Epithelial cell of proximal tubule (primary cell): ENCODE measurements around the gene RSF1. TPM values are rescaled to one million over a fixed set of nuclear protein-coding genes. Genes with fewer than 3 reads are reported as not detected.
A peak's percentile ranks its signal among the peaks of the same experiment; 100 is the strongest.

Experiments
- DNase-seq: peaks from one replicate; pipeline ENCODE4 v3.0.0-alpha.2; 2011; ENCODE audit warnings: low read depth
- H3K4me3 ChIP-seq: 2 replicates; pipeline ENCODE4 v1.5.1; 2011; ENCODE audit warnings: low read depth, mild to moderate bottlenecking, low read length
- CTCF ChIP-seq: conservative IDR thresholded peaks from 2 replicates; pipeline ENCODE4 v1.5.1; 2012; ENCODE audit warnings: low read depth, mild to moderate bottlenecking, low read length
- total RNA-seq: library from RNA; depleted of rRNA; stranded (reverse); fragments of >200 nt; gene quantifications from 2 replicates; pipeline ENCODE4 v1.2.3, GENCODE V29; 2015

The RSF1 gene
- total RNA-seq, 1 donor from 2014 or later: 46.7 TPM

- H3K4me3 ChIP-seq: no peak overlapping the region
- TF ChIP-seq CTCF: no peak
- DNase-seq: no peak
These were observed 97.5 kb downstream of the RSF1 start for GRCh38 chr11:77723024-77723423.

GRCh38 chr11:77710358-77710757 lies 110.2 kb downstream of the RSF1 start:
- TF ChIP-seq CTCF: no peak
- H3K4me3 ChIP-seq: no peak overlapping the region
- no peak for DNase-seq

- no peak overlapping the region for H3K4me3 ChIP-seq
- TF ChIP-seq CTCF: no peak
- DNase-seq: no peak
These were observed 114.5 kb downstream of the RSF1 start for GRCh38 chr11:77705876-77706579.

DNA sequence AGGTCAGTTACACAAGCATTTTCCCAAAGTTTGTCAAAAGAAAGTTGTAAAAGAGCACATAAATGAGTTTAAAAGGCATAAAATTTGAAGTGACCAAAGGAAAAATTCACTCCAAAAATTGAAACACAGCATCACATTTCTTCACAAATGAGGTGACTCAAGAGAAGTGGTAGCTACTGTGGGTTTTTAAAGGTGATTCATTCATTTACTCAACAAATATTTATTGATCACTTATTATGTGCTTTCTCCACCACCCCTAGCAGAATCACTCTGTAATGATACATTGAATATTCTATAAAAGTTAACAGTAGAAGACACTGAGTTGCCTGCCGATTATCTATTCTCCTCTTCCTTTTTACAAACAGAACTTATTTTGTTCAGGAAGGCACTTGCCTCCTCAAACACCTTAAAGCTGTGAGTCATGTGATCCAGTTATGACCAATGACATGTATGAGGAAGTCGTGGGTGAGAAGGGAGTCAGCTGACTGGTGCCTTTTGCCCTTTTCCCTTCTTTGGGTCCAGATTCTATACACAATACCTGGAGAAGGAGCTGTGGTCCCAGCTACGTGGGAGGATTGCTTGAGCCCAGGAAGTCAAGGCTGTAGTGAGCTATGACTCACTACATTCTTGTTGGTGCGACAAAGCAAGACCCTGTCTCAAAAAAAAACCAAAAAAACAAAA lies 115.2 kb downstream of the RSF1 start:
- no peak overlapping the region for H3K4me3 ChIP-seq
- DNase-seq: peak; percentile 86
- TF ChIP-seq CTCF: no peak

DNA sequence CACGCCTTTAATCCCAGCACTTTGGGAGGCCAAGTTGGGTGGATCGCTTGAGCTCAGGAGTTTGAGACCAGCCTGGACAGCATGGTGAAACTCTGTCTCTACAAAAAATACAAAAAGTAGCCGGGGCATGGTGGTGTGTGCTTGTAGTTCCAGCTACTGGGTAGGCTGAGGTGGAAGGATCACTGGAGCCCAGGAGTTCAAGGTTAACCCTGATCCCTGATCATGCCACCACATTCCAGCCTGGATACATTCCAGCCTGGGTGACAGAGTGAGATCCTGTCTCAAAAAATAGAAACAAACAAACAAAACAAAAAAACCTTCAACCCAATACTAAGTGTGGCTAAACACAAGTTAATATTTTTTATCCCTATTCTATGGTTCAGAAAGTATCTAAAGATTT lies 116.5 kb downstream of the RSF1 start:
- H3K4me3 ChIP-seq: no peak overlapping the region
- DNase-seq: no peak

DNA sequence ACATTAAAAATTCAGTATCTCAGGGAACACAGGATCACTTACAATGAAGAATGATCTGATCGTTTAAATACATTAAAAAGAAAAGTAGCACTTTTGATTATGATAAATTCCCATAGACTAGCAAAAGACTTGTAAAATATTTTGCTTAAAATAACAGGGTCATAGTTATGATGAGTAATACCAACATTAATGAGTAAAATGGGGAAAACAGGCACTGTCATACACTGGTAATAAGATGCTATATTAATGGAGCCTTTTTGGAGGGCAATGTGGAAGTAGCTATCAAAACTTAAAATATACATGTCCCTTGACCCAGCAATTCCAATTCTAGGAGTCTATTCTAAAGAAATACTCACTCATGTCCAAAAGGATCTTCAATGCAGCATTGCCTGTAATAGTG lies 121.1 kb downstream of the RSF1 start:
- no peak for TF ChIP-seq CTCF
- DNase-seq: no peak
- no peak overlapping the region for H3K4me3 ChIP-seq

More for the DNA sequence above, 116.5 kb downstream of the RSF1 start:
- no peak for TF ChIP-seq CTCF

- no peak for TF ChIP-seq CTCF
- no peak for DNase-seq
- H3K4me3 ChIP-seq: no peak overlapping the region
These were observed 121.6 kb downstream of the RSF1 start for GRCh38 chr11:77698896-77699295.
